Measurements from ENCODE around the gene OXT. TPM values are rescaled to one million over a fixed set of nuclear protein-coding genes. Genes with fewer than 3 reads are reported as not detected.

OXT gene
- total RNA-seq, 1 experiment from 2014 or later: not detected

DNA sequence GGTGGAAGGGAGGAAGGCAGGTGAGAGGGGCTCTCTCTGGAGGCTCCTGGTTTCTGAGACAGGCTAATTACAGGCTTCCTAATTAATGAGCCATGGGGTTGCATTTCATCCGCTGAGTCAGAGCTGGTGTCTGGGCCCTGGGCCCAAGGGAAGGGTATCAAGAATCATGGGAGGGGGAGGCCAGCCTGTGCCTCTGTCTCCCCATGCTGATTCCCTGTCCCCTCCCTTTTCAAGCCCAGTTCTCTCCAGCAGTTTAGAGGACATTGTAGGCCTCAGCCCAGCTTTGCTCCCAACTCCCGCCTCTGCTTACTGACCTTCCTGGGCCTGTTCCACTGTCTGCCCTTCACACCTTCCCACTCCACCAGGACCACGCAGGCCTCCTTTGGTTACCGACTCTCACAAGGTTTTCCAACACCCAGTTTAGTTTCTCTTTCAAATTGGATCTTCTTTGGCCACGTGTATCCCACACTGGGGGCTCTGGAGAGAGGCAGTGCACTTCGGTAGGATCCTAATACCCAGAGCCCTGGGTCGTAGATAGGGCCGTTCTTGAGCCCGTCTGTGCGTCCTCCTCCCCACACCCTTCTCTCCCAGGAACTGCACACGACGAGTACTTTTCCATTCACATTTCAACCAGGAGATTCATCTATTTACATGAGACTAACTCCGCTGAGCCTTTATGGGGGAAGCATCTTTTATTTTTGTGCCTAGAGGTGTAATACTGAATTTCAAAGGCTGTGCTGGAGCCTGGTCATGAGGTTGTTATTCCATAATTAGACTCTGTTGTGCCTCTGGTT, 31.4 kb downstream of the OXT start:
- Histone ChIP-seq H3K23me2 (ENCODE audit: insufficient read length, low read depth, low read length, poor library complexity, severe bottlenecking) (no peaks in the 10 kb centered on the region), H3K79me2 (ENCODE audit: insufficient read depth, low read length) (no peaks in the 10 kb centered on the region), H2BK120ac (ENCODE audit: low read depth, low read length, poor library complexity, severe bottlenecking) (no peak overlapping the region), H3K4me2 (ENCODE audit: insufficient read depth, insufficient read length, low read length) (no peak overlapping the region), H3K9ac (ENCODE audit: extremely low read depth, insufficient read length, low read length) (no peak overlapping the region), H3K56ac (ENCODE audit: insufficient read length, low read depth, low read length) (no peak overlapping the region), H2BK12ac (ENCODE audit: insufficient read length, low read depth, low read length) (no peak overlapping the region), H3K27ac (ENCODE audit: insufficient read length, low read depth, low read length) (no peak overlapping the region), H2BK20ac (ENCODE audit: low read depth, low read length, poor library complexity, severe bottlenecking) (no peak overlapping the region), H2BK15ac (ENCODE audit: low read depth, low read length) (no peak overlapping the region), H4K20me1 (ENCODE audit: control insufficient read depth, insufficient read depth, insufficient read length) (no peaks in the 10 kb centered on the region), H3K23ac (ENCODE audit: insufficient read length, low read depth, low read length) (no peak overlapping the region), H3T11ph (ENCODE audit: low read length) (no peak overlapping the region), H2BK5ac (ENCODE audit: insufficient read length, low read length) (no peak overlapping the region), H4K8ac (replicated peaks; ENCODE audit: insufficient read length, low read depth, low read length) (no peak overlapping the region), H4K5ac (ENCODE audit: insufficient read length, low read depth, low read length) (no peak overlapping the region), H2AK5ac (ENCODE audit: insufficient read length, low read length) (no peak overlapping the region), H3K18ac (ENCODE audit: insufficient read length, low read depth, low read length) (no peak overlapping the region), H3K4me1 (ENCODE audit: insufficient read depth, low read length) (no peaks in the 10 kb centered on the region), H2AFZ (ENCODE audit: low read length) (no peak overlapping the region), H3K14ac (ENCODE audit: insufficient read depth, low read length) (no peak overlapping the region; the same call in 1 of the 2 replicates), H3K27me3 (ENCODE audit: insufficient read depth, low read length) (no peaks in the 10 kb centered on the region), H3K79me1 (ENCODE audit: insufficient read depth, low read depth, low read length, poor library complexity, severe bottlenecking) (no peaks in the 10 kb centered on the region), H4K91ac (ENCODE audit: insufficient read length, low read depth, low read length) (no peak overlapping the region), H3K9me3 (ENCODE audit: control insufficient read depth, low read depth, low read length) (no peaks in the 10 kb centered on the region), H3K4ac (ENCODE audit: low read depth, low read length) (no peak overlapping the region)
- DNase-seq: no peak
- Mint-ChIP-seq H3K27ac (peak overlapping the region in 1 of 3 experiments; percentile 65; a peak in 2 of 7 replicates), H3K27me3 (ENCODE audit: low read depth) (no peaks in the 10 kb centered on the region; the same call in 1 of the 2 replicates), H3K36me3 (ENCODE audit: insufficient read depth in 1 of 3, low read depth in 3 of 3) (no peaks in the 10 kb centered on the region), H3K4me3 (no peak overlapping the region), H3K9me3 (no peaks in the 10 kb centered on the region), H3K4me1 (peaks cover 16 to 19% of the 10 kb centered on the region in 2 experiments)
- TF ChIP-seq, protein P1, sequence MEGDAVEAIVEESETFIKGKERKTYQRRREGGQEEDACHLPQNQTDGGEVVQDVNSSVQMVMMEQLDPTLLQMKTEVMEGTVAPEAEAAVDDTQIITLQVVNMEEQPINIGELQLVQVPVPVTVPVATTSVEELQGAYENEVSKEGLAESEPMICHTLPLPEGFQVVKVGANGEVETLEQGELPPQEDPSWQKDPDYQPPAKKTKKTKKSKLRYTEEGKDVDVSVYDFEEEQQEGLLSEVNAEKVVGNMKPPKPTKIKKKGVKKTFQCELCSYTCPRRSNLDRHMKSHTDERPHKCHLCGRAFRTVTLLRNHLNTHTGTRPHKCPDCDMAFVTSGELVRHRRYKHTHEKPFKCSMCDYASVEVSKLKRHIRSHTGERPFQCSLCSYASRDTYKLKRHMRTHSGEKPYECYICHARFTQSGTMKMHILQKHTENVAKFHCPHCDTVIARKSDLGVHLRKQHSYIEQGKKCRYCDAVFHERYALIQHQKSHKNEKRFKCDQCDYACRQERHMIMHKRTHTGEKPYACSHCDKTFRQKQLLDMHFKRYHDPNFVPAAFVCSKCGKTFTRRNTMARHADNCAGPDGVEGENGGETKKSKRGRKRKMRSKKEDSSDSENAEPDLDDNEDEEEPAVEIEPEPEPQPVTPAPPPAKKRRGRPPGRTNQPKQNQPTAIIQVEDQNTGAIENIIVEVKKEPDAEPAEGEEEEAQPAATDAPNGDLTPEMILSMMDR (conservative IDR thresholded peaks at IDR 0.05): no peak
- no CpG with 5 or more reads among the region's 13 CpGs for WGBS (ENCODE audit: extremely low coverage, insufficient read length, low lambda C conversion rate)
